WTC11 (cell line): Measurements from ENCODE around the gene MAP1B. TPM values are rescaled to one million over a fixed set of nuclear protein-coding genes. Genes with fewer than 3 reads are reported as not detected.

Experiments used
- ATAC-seq: fragments of 200-7000 bp; cut with Tn5 transposase; 2 replicates; pipeline ENCODE4 v1.10.0; 2021; ENCODE audit warnings: mild to moderate bottlenecking, moderate library complexity
- CTCF ChIA-PET: fragments of 300-600 bp; sonication (Branson Sonifier 250); formaldehyde crosslinking; loops from one replicate; lab custom pipeline; 2021; ENCODE audit warnings: antibody characterized with exemption; lab: Charles Lee
- POLR2A ChIA-PET: fragments of 350-600 bp; sonication (Branson Sonifier 250); formaldehyde crosslinking; loops from one replicate; lab custom pipeline; 2021; ENCODE audit warnings: antibody characterized with exemption; lab: Charles Lee
- DNase-seq: peaks from one replicate; pipeline ENCODE4 v3.0.0; 2021; ENCODE audit warnings: low spot score
- H3K27ac Mint-ChIP-seq: 2 replicates; pipeline ENCODE4 v1.8.0; 2021; ENCODE audit warnings: mixed read lengths
- H3K27me3 Mint-ChIP-seq: 2 replicates; pipeline ENCODE4 v1.8.0; 2021; ENCODE audit warnings: low read depth, mild to moderate bottlenecking, moderate library complexity, mixed read lengths
- H3K36me3 Mint-ChIP-seq: 2 replicates; pipeline ENCODE4 v1.8.0; 2021; ENCODE audit warnings: mixed read lengths
- H3K4me1 Mint-ChIP-seq: 2 replicates; pipeline ENCODE4 v1.8.0; 2022; ENCODE audit warnings: mixed read lengths
- H3K4me3 Mint-ChIP-seq: 2 replicates; pipeline ENCODE4 v1.8.0; 2021; ENCODE audit warnings: mild to moderate bottlenecking, moderate library complexity, mixed read lengths
- H3K9me3 Mint-ChIP-seq: 2 replicates; pipeline ENCODE4 v1.8.0; 2021; ENCODE audit warnings: mixed read lengths
- ATF1 ChIP-seq: sonication (generic); formaldehyde crosslinking; IDR thresholded peaks from 2 replicates; pipeline ENCODE4 v1.8.1; 2023; ENCODE audit warnings: mild to moderate bottlenecking, moderate library complexity, missing genetic modification reagents
- ATF3 ChIP-seq: sonication (generic); formaldehyde crosslinking; conservative IDR thresholded peaks from 2 replicates; pipeline ENCODE4 v1.8.1; 2022; ENCODE audit warnings: mild to moderate bottlenecking, missing genetic modification reagents
- CREM ChIP-seq: sonication (generic); formaldehyde crosslinking; IDR thresholded peaks from 2 replicates; pipeline ENCODE4 v1.8.1; 2022; ENCODE audit warnings: mild to moderate bottlenecking, missing genetic modification reagents, moderate library complexity
- E2F5 ChIP-seq: sonication (generic); formaldehyde crosslinking; IDR thresholded peaks from 2 replicates; pipeline ENCODE4 v1.8.1; 2022; ENCODE audit warnings: mild to moderate bottlenecking, moderate library complexity, missing genetic modification reagents
- EMX1 ChIP-seq: fragments of 250-450 bp; sonication (Bioruptor Pico); IDR thresholded peaks from 2 replicates; pipeline ENCODE4 v1.8.0; 2021; ENCODE audit warnings: mild to moderate bottlenecking
- ESRRA ChIP-seq: sonication (generic); formaldehyde crosslinking; IDR thresholded peaks from 2 replicates; pipeline ENCODE4 v1.8.1; 2022; ENCODE audit warnings: mild to moderate bottlenecking, missing genetic modification reagents, borderline replicate concordance
- ETV6 ChIP-seq: sonication (generic); formaldehyde crosslinking; IDR thresholded peaks from 2 replicates; pipeline ENCODE4 v1.8.1; 2022; ENCODE audit warnings: mild to moderate bottlenecking, missing genetic modification reagents
- GABPB1 ChIP-seq: sonication (generic); formaldehyde crosslinking; IDR thresholded peaks from 2 replicates; pipeline ENCODE4 v1.8.1; 2023; ENCODE audit warnings: mild to moderate bottlenecking, missing genetic modification reagents
- HMGA2 ChIP-seq: fragments of 250-450 bp; sonication (Bioruptor Pico); IDR thresholded peaks from 2 replicates; pipeline ENCODE4 v1.4.0; 2021; ENCODE audit warnings: mild to moderate bottlenecking, moderate library complexity
- IRF1 ChIP-seq: sonication (generic); formaldehyde crosslinking; IDR thresholded peaks from 2 replicates; pipeline ENCODE4 v1.8.0; 2023; ENCODE audit warnings: missing genetic modification reagents
- JAZF1 ChIP-seq: fragments of 250-450 bp; sonication (Bioruptor Pico); IDR thresholded peaks from 2 replicates; pipeline ENCODE4 v1.9.0; 2021; ENCODE audit warnings: moderate library complexity, mild to moderate bottlenecking, inconsistent platforms
- MXD4 ChIP-seq: fragments of 250-450 bp; sonication (Bioruptor Pico); IDR thresholded peaks from 2 replicates; pipeline ENCODE4 v1.8.0; 2021; ENCODE audit warnings: mild to moderate bottlenecking, moderate library complexity, borderline replicate concordance
- NFYB ChIP-seq: sonication (generic); formaldehyde crosslinking; conservative IDR thresholded peaks from 2 replicates; pipeline ENCODE4 v1.8.0; 2022; ENCODE audit warnings: low read depth, missing genetic modification reagents
- NR1H2 ChIP-seq: sonication (generic); formaldehyde crosslinking; IDR thresholded peaks from 2 replicates; pipeline ENCODE4 v1.9.0; 2021; ENCODE audit warnings: mild to moderate bottlenecking, moderate library complexity, missing genetic modification reagents
- RELA ChIP-seq: sonication (generic); formaldehyde crosslinking; IDR thresholded peaks from 2 replicates; pipeline ENCODE4 v1.8.1; 2022; ENCODE audit warnings: missing genetic modification reagents, mild to moderate bottlenecking, borderline replicate concordance
- RORB ChIP-seq: fragments of 250-450 bp; sonication (Bioruptor Pico); IDR thresholded peaks from 2 replicates; pipeline ENCODE4 v1.9.0; 2021; ENCODE audit warnings: mild to moderate bottlenecking
- SMAD3 ChIP-seq: sonication (generic); formaldehyde crosslinking; IDR thresholded peaks from 2 replicates; pipeline ENCODE4 v1.8.0; 2022; ENCODE audit warnings: missing genetic modification reagents, mild to moderate bottlenecking, borderline replicate concordance
- TEAD1 ChIP-seq: sonication (generic); formaldehyde crosslinking; IDR thresholded peaks from 2 replicates; pipeline ENCODE4 v1.8.0; 2022; ENCODE audit warnings: mild to moderate bottlenecking, missing genetic modification reagents
- TEAD4 ChIP-seq: sonication (generic); formaldehyde crosslinking; IDR thresholded peaks from 2 replicates; pipeline ENCODE4 v1.8.0; 2022; ENCODE audit warnings: mild to moderate bottlenecking, missing genetic modification reagents
- USF1 ChIP-seq: sonication (generic); formaldehyde crosslinking; IDR thresholded peaks from 2 replicates; pipeline ENCODE4 v1.8.0; 2022; ENCODE audit warnings: mild to moderate bottlenecking, missing genetic modification reagents
- ZBTB43 ChIP-seq: sonication (generic); formaldehyde crosslinking; IDR thresholded peaks from 2 replicates; pipeline ENCODE4 v1.8.1; 2023; ENCODE audit warnings: mild to moderate bottlenecking, missing genetic modification reagents
- ZMAT4 ChIP-seq: fragments of 250-450 bp; sonication (Bioruptor Pico); IDR thresholded peaks from 2 replicates; pipeline ENCODE4 v1.9.0; 2021; ENCODE audit warnings: mild to moderate bottlenecking
- ZNF121 ChIP-seq: sonication (generic); formaldehyde crosslinking; IDR thresholded peaks from 2 replicates; pipeline ENCODE4 v1.8.0; 2023; ENCODE audit warnings: missing genetic modification reagents
- ZNF232 ChIP-seq: sonication (generic); formaldehyde crosslinking; IDR thresholded peaks from 2 replicates; pipeline ENCODE4 v1.8.0; 2022; ENCODE audit warnings: mild to moderate bottlenecking, missing genetic modification reagents
- ZNF281 ChIP-seq: sonication (generic); formaldehyde crosslinking; IDR thresholded peaks from 2 replicates; pipeline ENCODE4 v1.8.0; 2023; ENCODE audit warnings: mild to moderate bottlenecking, missing genetic modification reagents
- ZNF416 ChIP-seq: fragments of 250-450 bp; sonication (Bioruptor Pico); IDR thresholded peaks from 2 replicates; pipeline ENCODE4 v1.9.0; 2021; ENCODE audit warnings: mild to moderate bottlenecking, inconsistent platforms
- ZNF423 ChIP-seq: fragments of 250-450 bp; sonication (Bioruptor Pico); IDR thresholded peaks from 2 replicates; pipeline ENCODE4 v2.1.2; 2022; ENCODE audit warnings: mild to moderate bottlenecking, moderate library complexity
- total RNA-seq: library from RNA; stranded (reverse); gene quantifications from 3 replicates; pipeline ENCODE4 v1.2.3, GENCODE V29; 2021

Gene MAP1B
- total RNA-seq, 1 experiment from 2014 or later: 95.0 TPM

- ATAC-seq (no peak), DNase-seq (no peak)
- H3K27me3 Mint-ChIP-seq: no peaks in the 10 kb centered on the region
- no peak overlapping the region for H3K4me3 Mint-ChIP-seq
- peaks cover 23% of the 10 kb centered on the region for H3K36me3 Mint-ChIP-seq
- peak overlapping the region; percentile 63 for H3K27ac Mint-ChIP-seq
- TF ChIP-seq E2F5 (CRISPR knock-in tag): no peak
- no peak for TF ChIP-seq RELA (CRISPR knock-in tag)
- no peak for TF ChIP-seq NFYB (CRISPR knock-in tag)
- TF ChIP-seq HMGA2 (CRISPR knock-in tag): no peak
- no peak for TF ChIP-seq TEAD1 (CRISPR knock-in tag)
- TF ChIP-seq TEAD4 (CRISPR knock-in tag): no peak
- TF ChIP-seq ATF1 (CRISPR knock-in tag): no peak
- TF ChIP-seq ZNF281 (CRISPR knock-in tag): no peak
- TF ChIP-seq ATF3 (CRISPR knock-in tag): no peak
- TF ChIP-seq EMX1 (CRISPR knock-in tag): no peak
- TF ChIP-seq ZBTB43 (CRISPR knock-in tag): no peak
- no peak for TF ChIP-seq RORB (CRISPR knock-in tag)
- TF ChIP-seq GABPB1 (CRISPR knock-in tag): no peak
- TF ChIP-seq SMAD3: no peak
- TF ChIP-seq ZMAT4 (CRISPR knock-in tag): no peak
- TF ChIP-seq ZNF232 (CRISPR knock-in tag): no peak
- ChIA-PET POLR2A (interaction anchor here (0.5 kb wide), 1 partner anchor 375 kb away, joined by 3 read pairs; no protein-coding TSS in a partner anchor), CTCF (interaction anchor here (2.2 kb wide), 1 partner anchor 10 kb away, joined by 7 read pairs; no protein-coding TSS in a partner anchor)
- H3K4me1 Mint-ChIP-seq: peaks cover 64% of the 10 kb centered on the region
- no peaks in the 10 kb centered on the region for H3K9me3 Mint-ChIP-seq
These were observed 127.6 kb downstream of the MAP1B start for GRCh38 chr5:72234868-72235267.

- TF ChIP-seq USF1 (CRISPR knock-in tag) (no peak), RELA (CRISPR knock-in tag) (no peak), EMX1 (CRISPR knock-in tag) (no peak), MXD4 (CRISPR knock-in tag) (no peak), ETV6 (CRISPR knock-in tag) (no peak), ZBTB43 (CRISPR knock-in tag) (no peak), ESRRA (CRISPR knock-in tag) (no peak), IRF1 (no peak), NR1H2 (no peak), JAZF1 (CRISPR knock-in tag) (no peak), TEAD1 (CRISPR knock-in tag) (no peak), CREM (CRISPR knock-in tag) (no peak), ZNF423 (CRISPR knock-in tag) (no peak), ZNF416 (CRISPR knock-in tag) (no peak), ZNF121 (CRISPR knock-in tag) (no peak)
- Mint-ChIP-seq H3K4me3 (no peak overlapping the region), H3K9me3 (no peaks in the 10 kb centered on the region), H3K27ac (peak overlapping the region; percentile 63; the same call in 1 of the 2 replicates), H3K4me1 (peaks cover 71% of the 10 kb centered on the region), H3K36me3 (peaks cover 19% of the 10 kb centered on the region), H3K27me3 (no peaks in the 10 kb centered on the region)
- CTCF ChIA-PET: no interaction called here
- DNase-seq (no peak), ATAC-seq (no peak)
- POLR2A ChIA-PET: no interaction called here
These were observed 128.4 kb downstream of the MAP1B start for GRCh38 chr5:72235725-72236124.
